SK-N-SH treated with all-trans-retinoic acid at 6 μM for 48 hours (cell line): ENCODE measurements around the gene SURF4.
"Not testable (repeated sequence)": the region's sequence is repeated elsewhere in the genome, so short reads cannot be mapped to it uniquely, and the experiment has no call there.

Experiments used
- CSDC2 ChIP-seq: fragments of 250-450 bp; sonication (Bioruptor Pico); IDR thresholded peaks from 2 replicates; pipeline ENCODE4 v1.5.0; 2020; ENCODE audit warnings: mild to moderate bottlenecking, moderate library complexity
- ZFP3 ChIP-seq: fragments of 250-450 bp; sonication (Bioruptor Pico); IDR thresholded peaks from 2 replicates; pipeline ENCODE4 v1.5.0; 2020; ENCODE audit warnings: mild to moderate bottlenecking, moderate library complexity

DNA sequence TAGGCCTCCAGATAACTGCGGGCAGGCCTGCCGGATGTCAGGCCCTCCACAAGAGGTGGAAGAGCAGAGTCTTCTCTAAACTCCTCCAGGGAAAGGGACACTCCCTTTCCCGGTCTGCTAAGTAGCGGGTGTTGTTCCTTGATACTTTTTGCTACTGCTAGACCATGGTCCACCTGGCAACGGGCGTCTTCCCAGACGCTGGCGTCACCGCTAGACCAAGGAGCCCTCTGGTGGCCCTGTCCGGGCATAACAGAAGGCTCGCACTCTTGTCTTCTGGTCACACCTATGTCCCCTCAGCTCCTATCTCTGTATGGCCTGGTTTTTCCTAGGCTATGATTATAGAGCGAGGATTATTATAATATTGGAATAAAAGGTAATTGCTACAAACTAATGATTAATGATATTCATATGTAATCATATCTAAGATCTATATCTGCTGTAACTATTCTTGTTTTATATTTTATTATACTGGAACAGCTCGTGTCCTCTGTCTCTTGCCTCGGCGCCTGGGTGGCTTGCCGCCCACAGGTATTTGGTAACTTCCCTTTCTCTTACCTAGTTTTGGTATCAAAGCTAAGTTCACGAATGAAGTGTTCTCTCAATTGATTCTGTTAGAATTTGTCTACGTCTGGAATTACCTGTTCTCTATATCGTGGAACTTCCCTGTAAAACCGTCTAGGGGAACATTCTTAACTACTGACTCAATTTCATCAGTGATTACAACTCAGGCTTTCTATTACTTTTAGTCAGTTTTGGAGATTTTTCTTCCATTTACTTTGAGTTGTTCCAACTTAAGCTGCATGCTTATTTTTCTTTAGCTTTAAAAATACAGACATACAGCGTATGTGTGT lies 46.3 kb downstream of the SURF4 start:
- not testable (repeated sequence) for TF ChIP-seq ZFP3, CSDC2 (CRISPR knock-in tag)
